Astrocyte of the spinal cord (primary cell): ENCODE results near the gene GPATCH2.

Source experiments
- DNase-seq: peaks from one replicate; pipeline ENCODE4 v3.0.0; 2011; ENCODE audit warnings: low read depth, low spot score
- H3K4me3 ChIP-seq: 2 replicates; pipeline ENCODE4 v1.5.1; 2011; ENCODE audit warnings: low read depth, mild to moderate bottlenecking, low read length, moderate library complexity
- CTCF ChIP-seq: IDR thresholded peaks from 2 replicates; pipeline ENCODE4 v1.5.1; 2012; ENCODE audit warnings: low read depth, mild to moderate bottlenecking, low read length, inconsistent platforms
- in situ Hi-C: cut with HindIII; loops from 2 replicates; pipeline ENCODE4 v1.10.0; 2017; ENCODE audit warnings: low sequenced_read_pairs

GPATCH2 gene

GRCh38 chr1:217419194-217419551, 211.7 kb downstream of the GPATCH2 start:
- no peak for DNase-seq
- no peak for TF ChIP-seq CTCF
- no peak overlapping the region for H3K4me3 ChIP-seq
- in situ Hi-C loops: no loop called here

- TF ChIP-seq CTCF: no peak
- in situ Hi-C loops: no loop called here
- no peak for DNase-seq
- no peak overlapping the region for H3K4me3 ChIP-seq
Observed at GRCh38 chr1:217418269-217419193, 212.4 kb downstream of the GPATCH2 start.

- no peak for DNase-seq
- no peak overlapping the region for H3K4me3 ChIP-seq
- in situ Hi-C loops: no loop called here
- TF ChIP-seq CTCF: no peak
Observed at GRCh38 chr1:217417363-217417762, 213.5 kb downstream of the GPATCH2 start.

- DNase-seq: no peak
- no peak for TF ChIP-seq CTCF
- in situ Hi-C loops: no loop called here
- H3K4me3 ChIP-seq: no peak overlapping the region
Observed at GRCh38 chr1:217407534-217408001, 223.3 kb downstream of the GPATCH2 start.

GRCh38 chr1:217403026-217403720, 227.7 kb downstream of the GPATCH2 start:
- TF ChIP-seq CTCF: no peak
- in situ Hi-C loops: no loop called here
- H3K4me3 ChIP-seq: no peak overlapping the region
- DNase-seq: no peak

GRCh38 chr1:217402301-217402700, 228.6 kb downstream of the GPATCH2 start:
- in situ Hi-C loops: no loop called here
- no peak overlapping the region for H3K4me3 ChIP-seq
- no peak for DNase-seq
- TF ChIP-seq CTCF: no peak
